Upper lobe of left lung (tissue), 6 donors: ENCODE data around the gene SIMC1. TPM values are rescaled to one million over a fixed set of nuclear protein-coding genes. Genes with fewer than 3 reads are reported as not detected.

Experiments
- ATAC-seq, 2 donors: fragments of 200-7000 bp; cut with Tn5 transposase; one replicate each; pipeline ENCODE4 v1.9.1; 2022; ENCODE audit warnings: mild to moderate bottlenecking in 2 of 2, moderate library complexity in 2 of 2; ENCODE audit not compliant: low FRiP score in 2 of 2
- DNase-seq, 2 donors: peaks; one replicate each; pipeline ENCODE4 v3.0.0-alpha.2; 2019 to 2020
- H3K27ac ChIP-seq, 4 donors: fragments of 200-600 bp; sonication (generic); one replicate each; pipeline ENCODE4 v1.5.1; 2016 to 2019
- H3K27me3 ChIP-seq, 4 donors: fragments of 200-600 bp; sonication (generic); one replicate each; pipeline ENCODE4 v1.5.1; 2017 to 2019
- H3K36me3 ChIP-seq, 4 donors: fragments of 200-600 bp; sonication (generic); one replicate each; pipeline ENCODE4 v1.5.1; 2016 to 2019
- H3K4me1 ChIP-seq, 4 donors: fragments of 200-600 bp; sonication (generic); one replicate each; pipeline ENCODE4 v1.5.1; 2018 to 2019
- H3K4me3 ChIP-seq, 4 donors: fragments of 200-600 bp; sonication (generic); one replicate each; pipeline ENCODE4 v1.5.1; 2017 to 2019; ENCODE audit warnings: mild to moderate bottlenecking in 2 of 4, moderate library complexity in 1 of 4
- H3K9me3 ChIP-seq, 4 donors: fragments of 200-600 bp; sonication (generic); one replicate each; pipeline ENCODE4 v1.5.1; 2018 to 2019
- EP300 ChIP-seq, 4 donors: sonication (generic); formaldehyde crosslinking; IDR thresholded peaks; one replicate each; pipeline ENCODE4 v1.5.1; 2017; ENCODE audit warnings: antibody characterized with exemption in 4 of 4, control low read depth in 2 of 4
- POLR2A ChIP-seq, 4 donors: fragments of 450-650 bp; IDR thresholded peaks; one replicate each; pipeline ENCODE4 v1.5.1; 2016 to 2017; ENCODE audit warnings: antibody characterized with exemption in 4 of 4, mild to moderate bottlenecking in 2 of 4
- POLR2AphosphoS5 ChIP-seq, 2 donors: sonication (generic); formaldehyde crosslinking; IDR thresholded peaks; one replicate each; pipeline ENCODE4 v1.5.1; 2017; ENCODE audit warnings: antibody characterized with exemption in 2 of 2
- WGBS, 2 donors: methylation state at CpG; one replicate each; pipeline ENCODE4 v1.1.5; 2017 to 2018; 5-methylcytosine and 5-hydroxymethylcytosine counted together
- total RNA-seq, 6 donors: library from RNA; depleted of rRNA in 4 of 6; stranded (reverse); fragments of >200 nt in 4 of 6; gene quantifications; one replicate each; pipeline versions ENCODE4 v1.1.0 to v1.2.1, GENCODE V29; 2016 to 2021
- TF ChIP-seq, protein P1 (sequence below), 6 experiments: fragments of 450-650 bp in 4 of 6; fragments of 200-600 bp in 2 of 6; sonication (generic) in 2 of 6; IDR thresholded peaks; one replicate each; pipeline ENCODE4 v1.5.1; 2016 to 2019; ENCODE audit warnings: antibody characterized with exemption in 6 of 6
- donor health status: DM: no; HTN: no; CAD: no; lungs with moderate emphysema.
- donor health status: DM: no; HTN: yes; CAD: no; lungs with severe emphysema.

The SIMC1 gene
- total RNA-seq, 6 donors from 2014 or later = 13.6 to 43.0 (median 21.2) TPM

DNA sequence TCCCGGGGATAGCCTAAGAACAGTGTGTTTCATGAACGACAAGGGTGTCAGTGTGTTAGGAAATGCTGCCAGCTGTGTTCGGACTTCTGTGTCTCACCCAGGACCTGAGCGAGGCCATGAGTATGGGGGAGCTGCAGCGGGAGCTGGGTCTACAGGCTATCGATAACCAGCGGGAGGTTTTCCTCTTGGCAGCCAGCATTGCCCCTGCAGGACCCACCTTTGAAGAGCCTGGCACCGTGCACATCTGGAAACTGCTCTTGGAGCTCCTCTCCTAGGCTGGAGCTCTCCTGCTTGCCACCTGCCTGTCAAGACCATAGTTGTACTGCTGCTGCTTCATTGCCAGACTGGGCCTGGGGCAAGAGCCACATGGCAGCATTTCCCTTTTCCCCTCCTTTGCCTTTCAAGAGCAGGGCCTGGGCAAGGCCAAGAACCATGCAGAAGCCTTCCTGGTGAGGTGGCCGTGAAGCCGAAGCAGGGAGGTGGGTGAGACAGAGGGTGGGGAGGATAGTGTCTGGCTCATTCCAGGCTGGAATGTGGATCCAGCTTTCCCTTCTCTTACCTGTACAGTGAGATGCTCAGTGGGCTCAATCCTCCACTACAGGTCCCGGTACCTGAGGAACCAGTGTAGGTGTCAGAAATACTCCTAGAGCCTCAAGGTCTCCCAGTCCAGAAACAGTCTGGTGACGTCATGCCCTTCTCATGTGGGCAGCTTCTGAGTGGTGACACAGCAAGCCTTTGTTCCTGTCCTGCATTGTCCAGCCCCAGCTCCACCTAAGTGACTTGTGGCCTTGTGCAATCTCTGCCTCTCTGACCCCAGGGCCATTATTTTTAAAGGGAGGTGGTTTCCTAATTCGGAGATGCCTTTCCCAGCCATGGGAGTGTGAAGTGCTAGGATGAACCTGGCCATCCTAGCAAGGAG, 133.7 kb downstream of the SIMC1 start:
- Histone ChIP-seq H3K27me3 (no peaks in the 10 kb centered on the region), H3K36me3 (peaks cover 0 to 20% (median 3%) of the 10 kb centered on the region in 4 donors), H3K4me1 (peaks cover 0 to 2% (median 0%) of the 10 kb centered on the region in 4 donors), H3K27ac (peak overlapping the region in 1 of 4 donors; percentile 8), H3K9me3 (no peaks in the 10 kb centered on the region), H3K4me3 (no peak overlapping the region)
- peak in 1 of 2 donors; percentile 5 for ATAC-seq
- TF ChIP-seq, protein P1, sequence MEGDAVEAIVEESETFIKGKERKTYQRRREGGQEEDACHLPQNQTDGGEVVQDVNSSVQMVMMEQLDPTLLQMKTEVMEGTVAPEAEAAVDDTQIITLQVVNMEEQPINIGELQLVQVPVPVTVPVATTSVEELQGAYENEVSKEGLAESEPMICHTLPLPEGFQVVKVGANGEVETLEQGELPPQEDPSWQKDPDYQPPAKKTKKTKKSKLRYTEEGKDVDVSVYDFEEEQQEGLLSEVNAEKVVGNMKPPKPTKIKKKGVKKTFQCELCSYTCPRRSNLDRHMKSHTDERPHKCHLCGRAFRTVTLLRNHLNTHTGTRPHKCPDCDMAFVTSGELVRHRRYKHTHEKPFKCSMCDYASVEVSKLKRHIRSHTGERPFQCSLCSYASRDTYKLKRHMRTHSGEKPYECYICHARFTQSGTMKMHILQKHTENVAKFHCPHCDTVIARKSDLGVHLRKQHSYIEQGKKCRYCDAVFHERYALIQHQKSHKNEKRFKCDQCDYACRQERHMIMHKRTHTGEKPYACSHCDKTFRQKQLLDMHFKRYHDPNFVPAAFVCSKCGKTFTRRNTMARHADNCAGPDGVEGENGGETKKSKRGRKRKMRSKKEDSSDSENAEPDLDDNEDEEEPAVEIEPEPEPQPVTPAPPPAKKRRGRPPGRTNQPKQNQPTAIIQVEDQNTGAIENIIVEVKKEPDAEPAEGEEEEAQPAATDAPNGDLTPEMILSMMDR (IDR thresholded peaks at IDR 0.05) = no peak
- TF ChIP-seq POLR2A (IDR thresholded peaks at IDR 0.05) (no peak), POLR2AphosphoS5 (IDR thresholded peaks at IDR 0.05) (no peak), EP300 (IDR thresholded peaks at IDR 0.05) (no peak)
- DNase-seq = peak in 1 of 2 donors; percentile 24
- WGBS, 2 donors = 90 to 94% methylated on average over 12 to 13 of the region's 13 CpGs

DNA sequence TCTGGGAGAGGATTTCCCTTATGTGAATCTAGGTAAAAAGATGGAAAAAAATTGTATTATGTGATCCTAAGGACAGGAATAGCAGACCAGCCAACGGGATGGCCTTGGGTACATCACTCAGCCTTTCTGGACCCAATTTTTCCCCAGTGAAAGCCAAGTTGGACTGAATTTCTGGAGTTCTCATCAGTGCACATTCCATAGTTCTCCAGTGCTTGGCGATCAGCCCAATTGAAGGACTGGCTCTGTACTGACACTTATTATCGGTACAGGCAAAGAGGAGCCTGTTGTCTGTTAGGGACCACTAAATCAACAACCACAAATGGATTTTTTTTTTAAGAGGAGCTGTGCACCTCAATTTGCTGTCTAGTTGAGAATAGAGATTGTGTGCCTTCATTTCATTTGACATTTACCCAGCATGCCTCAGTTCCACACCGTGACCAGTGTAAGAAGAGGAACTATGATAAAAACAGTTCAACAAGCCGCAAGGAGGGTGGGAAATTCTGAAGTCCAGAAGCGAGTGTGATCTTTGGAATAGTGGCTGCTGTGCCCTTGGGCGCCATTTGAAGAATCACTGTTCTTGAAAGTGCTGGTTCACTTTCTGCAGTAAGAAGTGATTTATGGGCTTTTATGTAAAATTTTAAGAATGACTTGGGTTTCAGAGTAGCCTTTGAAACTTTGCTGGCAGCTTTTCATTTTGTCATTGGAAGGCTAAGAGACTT, 135.0 kb downstream of the SIMC1 start:
- WGBS, 2 donors = 65 to 68% methylated on average over 7 of the region's 7 CpGs
- Histone ChIP-seq H3K4me3 (no peak overlapping the region), H3K27ac (no peak overlapping the region), H3K9me3 (no peaks in the 10 kb centered on the region), H3K36me3 (peaks cover 0 to 20% (median 3%) of the 10 kb centered on the region in 4 donors), H3K27me3 (no peaks in the 10 kb centered on the region), H3K4me1 (peaks cover 0 to 2% (median 0%) of the 10 kb centered on the region in 4 donors)
- DNase-seq = no peak
- peak in 1 of 2 donors; percentile 64 for ATAC-seq
- no peak for TF ChIP-seq EP300 (IDR thresholded peaks at IDR 0.05)
- TF ChIP-seq POLR2A (IDR thresholded peaks at IDR 0.05) = no peak
- TF ChIP-seq, protein P1 (IDR thresholded peaks at IDR 0.05) = no peak
- TF ChIP-seq POLR2AphosphoS5 (IDR thresholded peaks at IDR 0.05) = no peak

DNA sequence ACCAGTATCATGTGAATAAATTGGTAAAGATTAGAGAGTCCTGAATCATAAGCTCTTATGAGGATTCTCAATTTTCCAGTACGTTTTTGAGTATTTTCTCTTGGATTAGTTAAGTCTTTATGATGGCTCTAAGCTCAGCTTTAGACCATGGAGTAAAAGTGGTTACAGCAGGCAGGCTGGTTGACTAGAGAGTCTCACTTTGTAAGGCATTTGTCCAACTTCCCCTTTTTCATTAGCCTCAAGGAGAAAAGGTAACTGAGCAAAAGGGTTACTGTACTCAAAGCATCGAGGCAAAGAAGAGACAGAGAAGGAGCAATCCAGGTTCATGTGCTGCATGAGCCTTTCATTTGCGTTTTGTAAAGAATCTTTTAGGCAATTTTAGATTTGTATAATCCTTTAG, 141.7 kb downstream of the SIMC1 start:
- 72 to 76% methylated on average over 3 of the region's 3 CpGs for WGBS, 2 donors
- no peak overlapping the region for H3K4me3 ChIP-seq
- DNase-seq = no peak
- H3K9me3 ChIP-seq = no peaks in the 10 kb centered on the region
- no peaks in the 10 kb centered on the region for H3K27me3 ChIP-seq
- TF ChIP-seq, protein P1 (IDR thresholded peaks at IDR 0.05) = no peak
- no peak for TF ChIP-seq POLR2AphosphoS5 (IDR thresholded peaks at IDR 0.05)
- TF ChIP-seq POLR2A (IDR thresholded peaks at IDR 0.05) = no peak
- no peak for TF ChIP-seq EP300 (IDR thresholded peaks at IDR 0.05)
- H3K36me3 ChIP-seq = peaks cover 13 to 41% (median 32%) of the 10 kb centered on the region in 4 donors
- H3K27ac ChIP-seq = no peak overlapping the region
- no peak for ATAC-seq
- no peaks in the 10 kb centered on the region for H3K4me1 ChIP-seq

DNA sequence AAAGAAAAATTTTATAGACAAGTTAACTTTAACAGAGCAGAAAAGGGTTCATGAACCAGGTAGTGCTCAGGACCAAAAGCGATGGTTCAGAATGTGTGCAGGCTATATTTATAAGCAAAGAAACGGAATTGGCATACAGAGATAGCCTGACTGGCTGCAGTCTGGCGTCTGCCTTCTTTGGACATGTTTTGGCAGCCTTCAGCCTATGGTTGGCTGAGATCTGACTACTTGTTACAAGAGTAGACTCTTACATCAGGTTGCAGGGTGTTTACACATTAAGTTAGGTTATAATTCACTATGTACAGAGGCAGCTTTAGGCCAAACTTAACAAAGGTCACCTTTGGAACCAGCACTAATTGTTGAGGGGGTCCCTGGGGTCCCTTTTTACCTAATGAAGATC, 143.2 kb downstream of the SIMC1 start:
- H3K27ac ChIP-seq = no peak overlapping the region
- H3K4me1 ChIP-seq = peaks cover 0 to 7% (median 0%) of the 10 kb centered on the region in 4 donors
- 78 to 80% methylated on average over 3 of the region's 3 CpGs for WGBS, 2 donors
- H3K4me3 ChIP-seq = no peak overlapping the region
- DNase-seq (no peak), ATAC-seq (no peak)
- no peaks in the 10 kb centered on the region for H3K27me3 ChIP-seq
- TF ChIP-seq POLR2A (IDR thresholded peaks at IDR 0.05) (no peak), POLR2AphosphoS5 (IDR thresholded peaks at IDR 0.05) (no peak), EP300 (IDR thresholded peaks at IDR 0.05) (no peak)
- TF ChIP-seq, protein P1 (IDR thresholded peaks at IDR 0.05) = no peak
- no peaks in the 10 kb centered on the region for H3K9me3 ChIP-seq
- peaks cover 14 to 51% (median 38%) of the 10 kb centered on the region in 4 donors for H3K36me3 ChIP-seq
